Endothelial cell of umbilical vein (primary cell): ENCODE results near the gene LCMT1.

Experiments used
- CTCF ChIP-seq, 2 donors: IDR thresholded peaks; 1 replicate in 1 of 2; 2 replicates in 1 of 2; pipeline ENCODE4 v1.5.1; 2011; ENCODE audit warnings: low read length in 2 of 2, mild to moderate bottlenecking in 2 of 2, moderate library complexity in 2 of 2, control low read depth in 1 of 2, inconsistent platforms in 1 of 2, low read depth in 1 of 2; ENCODE audit not compliant: insufficient read depth in 1 of 2; ENCODE audit errors: extremely low read depth in 1 of 2
- EZH2 ChIP-seq: IDR thresholded peaks from 2 replicates; pipeline ENCODE4 v1.6.1; 2012; ENCODE audit warnings: borderline replicate concordance, low read depth, mild to moderate bottlenecking, moderate library complexity, low read length, inconsistent platforms; ENCODE audit not compliant: severe bottlenecking
- FOS ChIP-seq: IDR thresholded peaks from 2 replicates; pipeline ENCODE4 v1.6.1; 2011; ENCODE audit warnings: mild to moderate bottlenecking, low read length, moderate library complexity, borderline replicate concordance; ENCODE audit not compliant: insufficient read depth
- GATA2 ChIP-seq: IDR thresholded peaks from 2 replicates; pipeline ENCODE4 v1.7.0; 2011; ENCODE audit warnings: low read depth, mild to moderate bottlenecking, moderate library complexity, mixed read lengths, low read length; ENCODE audit not compliant: insufficient read length, insufficient read depth
- JUN ChIP-seq: IDR thresholded peaks from 2 replicates; pipeline ENCODE4 v1.6.1; 2011; ENCODE audit warnings: borderline replicate concordance, low read depth; ENCODE audit not compliant: insufficient read length, insufficient read depth
- MAX ChIP-seq: IDR thresholded peaks from 2 replicates; pipeline ENCODE4 v1.6.1; 2011; ENCODE audit not compliant: insufficient read depth, insufficient read length
- MYC ChIP-seq: IDR thresholded peaks from one replicate; pipeline ENCODE4 v1.6.1; 2011; ENCODE audit warnings: mild to moderate bottlenecking, low read depth, low read length
- POLR2A ChIP-seq: IDR thresholded peaks from 2 replicates; pipeline ENCODE4 v1.6.1; 2012; ENCODE audit warnings: low read depth, mild to moderate bottlenecking, control low read depth, low read length
- POLR2AphosphoS5 ChIP-seq: IDR thresholded peaks from 2 replicates; pipeline ENCODE4 v1.6.1; 2012; ENCODE audit warnings: low read depth, mild to moderate bottlenecking, control low read depth, low read length, moderate library complexity; ENCODE audit not compliant: insufficient read depth

GRCh38 chr16:25161753-25162367, 50.3 kb downstream of the LCMT1 start:
- TF ChIP-seq POLR2A (no peak), CTCF (IDR thresholded peaks at IDR 0.05; ENCODE audit: extremely low read depth in 1 of 2, insufficient read depth in 1 of 2, low read depth in 1 of 2, low read length in 2 of 2) (no peak), EZH2 (no peak), POLR2AphosphoS5 (no peak), JUN (no peak), MYC (no peak), GATA2 (no peak), FOS (no peak), MAX (no peak)
